PFSK-1 (cell line): Measurements from ENCODE around the gene IMPDH2.

Source experiments
- POLR2AphosphoS5 ChIP-seq: IDR thresholded peaks from 2 replicates; pipeline ENCODE4 v1.6.1; 2012; ENCODE audit warnings: low read depth, mild to moderate bottlenecking, control low read depth, low read length, moderate library complexity
- SIN3A ChIP-seq: IDR thresholded peaks from 2 replicates; pipeline ENCODE4 v1.6.1; 2012; ENCODE audit warnings: mild to moderate bottlenecking, low read length, moderate library complexity, borderline replicate concordance; ENCODE audit not compliant: insufficient read depth

DNA sequence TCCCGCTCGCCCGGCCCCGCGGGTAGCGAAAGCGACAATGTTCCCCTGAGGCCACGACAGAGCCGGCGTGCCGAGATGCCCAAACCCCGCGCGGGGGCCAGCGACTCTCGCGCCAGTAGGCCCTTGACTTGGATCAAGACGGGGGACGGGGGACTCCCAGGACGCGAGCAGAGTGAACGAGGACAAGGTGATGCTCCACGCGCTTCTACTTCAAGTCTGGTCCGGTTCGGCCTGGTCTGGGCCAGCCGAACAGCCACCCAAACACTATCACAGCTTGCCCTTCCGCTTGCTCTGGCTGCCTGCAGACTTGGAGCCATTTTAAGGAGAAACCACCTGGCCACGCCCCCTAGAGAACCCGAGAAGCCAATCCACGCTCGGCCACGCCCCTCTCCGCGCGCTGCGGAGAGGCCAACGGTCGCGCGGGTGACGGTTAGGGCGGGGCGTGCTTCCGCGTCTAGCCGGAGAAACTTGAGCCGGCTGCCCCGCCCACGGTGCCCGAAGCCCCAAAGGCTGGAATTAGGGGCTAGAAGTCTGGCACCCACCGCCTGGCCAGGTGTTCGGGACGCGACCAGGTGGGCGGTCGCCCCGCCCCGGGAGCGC, 7.9 kb downstream of the IMPDH2 start:
- TF ChIP-seq POLR2AphosphoS5 (peak; percentile 96), SIN3A (0 out of 2 replicates have a peak, but pooled peaks have one; percentile 30)
